ENCODE data around the gene TPST1.
"Not testable (repeated sequence)": the region's sequence is repeated elsewhere in the genome, so short reads cannot be mapped to it uniquely, and the experiment has no call there.

TPST1 gene

DNA sequence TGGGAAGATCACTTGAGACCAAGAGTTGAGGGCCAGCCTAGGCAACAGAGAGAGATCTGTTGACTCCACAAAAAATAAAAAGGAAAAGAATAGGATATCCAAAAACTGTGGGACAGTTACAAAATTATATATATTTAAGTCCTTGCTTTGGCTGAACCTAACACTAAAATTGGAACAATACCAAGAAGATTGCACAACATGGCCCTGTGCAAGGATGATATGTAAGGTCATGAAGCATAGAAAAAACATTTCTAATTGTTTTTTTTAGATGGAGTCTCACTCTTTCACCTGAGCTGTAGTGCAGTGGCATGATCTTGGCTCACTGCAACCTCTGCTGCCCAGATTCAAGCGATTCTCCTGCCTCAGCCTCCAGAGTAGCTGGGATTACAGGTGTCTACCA is 139.0 kb downstream of the TPST1 start:
- DNase-seq, result no peak

- no peak for DNase-seq
These were observed 143.4 kb downstream of the TPST1 start for GRCh38 chr7:66348531-66348930.

DNA sequence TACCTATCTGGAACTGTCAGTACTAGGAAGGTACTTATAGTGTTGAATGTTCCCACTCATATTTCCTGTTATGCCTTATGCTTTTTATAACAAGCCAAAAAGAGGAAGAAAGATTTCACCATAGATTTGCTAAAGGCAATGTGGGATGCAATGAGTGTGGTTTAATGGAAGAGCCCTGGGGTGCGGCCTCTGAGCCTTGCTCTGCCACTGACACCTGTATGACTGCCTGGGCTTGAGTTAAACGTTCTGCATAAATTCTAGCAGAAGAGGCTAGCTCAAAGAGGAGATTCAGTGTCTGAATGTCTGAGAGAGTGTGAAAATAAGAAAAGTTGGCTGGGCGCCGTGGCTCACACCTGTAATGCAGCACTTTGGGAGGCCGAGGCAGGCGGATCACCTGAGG is 143.8 kb downstream of the TPST1 start:
- no peak for DNase-seq

DNA sequence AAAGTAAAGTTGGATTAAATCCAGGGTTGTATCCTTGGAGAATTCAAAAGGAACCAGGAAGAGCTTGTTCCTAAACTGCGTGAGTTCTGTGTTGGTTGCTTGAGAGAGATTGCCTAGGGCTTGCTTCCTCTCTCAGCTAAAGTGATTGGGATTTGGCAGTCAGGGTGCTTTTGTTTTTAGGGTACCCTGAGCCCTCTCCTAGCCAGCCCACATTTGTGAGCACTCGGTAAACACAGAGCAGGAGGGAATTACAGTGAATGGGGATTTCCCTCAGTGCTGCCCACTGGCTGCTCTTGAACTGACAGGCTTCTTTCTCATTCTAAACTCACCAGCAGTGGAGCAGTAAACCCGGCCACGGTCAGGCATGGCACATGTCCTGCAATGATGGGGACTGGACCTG is 146.9 kb downstream of the TPST1 start:
- no peak for DNase-seq

DNA sequence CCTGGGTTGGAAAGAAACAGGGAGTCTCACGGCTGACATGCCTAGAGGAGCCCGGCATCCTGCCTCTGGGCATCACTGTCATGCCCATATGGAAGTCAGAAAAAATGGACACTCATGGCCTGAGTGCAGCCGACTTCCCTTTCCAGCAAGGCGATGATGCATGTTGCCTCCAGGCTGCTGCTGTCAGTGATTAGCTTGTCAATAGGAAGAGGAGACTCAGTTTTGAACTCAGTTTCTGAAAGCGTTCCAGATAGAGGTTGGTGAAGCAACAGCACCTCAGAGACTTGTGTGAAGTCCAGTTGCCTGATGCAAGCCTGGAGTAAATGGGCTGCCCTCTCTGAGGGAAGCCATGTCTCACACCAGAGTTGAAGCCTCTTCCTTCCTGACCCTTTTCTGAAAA is 148.4 kb downstream of the TPST1 start:
- DNase-seq, result no peak

DNA sequence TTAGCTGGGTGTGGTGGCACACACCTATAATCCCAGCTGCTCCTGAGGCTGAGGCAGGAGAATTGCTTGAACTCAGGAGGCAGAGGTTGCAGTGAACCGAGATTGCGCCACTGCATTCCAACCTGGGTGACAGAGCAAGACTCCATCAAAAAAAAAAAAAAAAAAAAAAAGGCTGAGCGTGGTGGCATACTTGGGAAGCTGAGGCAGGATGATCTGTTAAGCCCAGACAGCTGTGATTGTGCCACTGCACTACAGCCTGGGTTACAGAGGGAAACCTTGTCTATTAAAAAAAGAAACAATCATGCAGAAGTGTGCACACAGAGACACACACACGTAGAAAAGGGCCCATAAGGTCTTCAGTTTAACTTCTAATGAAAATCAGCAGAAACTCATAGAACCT is 150.6 kb downstream of the TPST1 start:
- no peak for DNase-seq

DNA sequence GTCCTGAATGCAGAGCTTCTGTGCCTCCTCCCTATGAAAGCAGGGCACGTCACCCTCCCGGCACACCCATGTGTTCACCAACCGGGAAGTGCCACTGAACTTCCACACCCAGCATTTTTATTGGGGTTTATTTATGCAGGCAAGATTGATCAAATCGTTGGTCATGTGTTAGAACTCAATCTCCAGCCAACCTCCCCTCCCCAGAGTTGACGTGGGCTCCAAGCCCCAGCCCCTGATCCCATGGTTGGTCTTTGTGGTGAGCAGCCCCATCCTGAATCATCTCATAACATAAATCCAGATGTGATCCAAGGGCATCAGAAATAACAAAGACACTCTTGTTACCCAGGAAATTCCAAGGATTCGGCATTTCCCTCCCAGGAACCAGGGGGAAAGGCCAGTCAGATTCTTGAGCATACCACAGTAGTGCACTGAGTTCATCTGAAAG is 151.2 kb downstream of the TPST1 start:
- DNase-seq, result no peak

GRCh38 chr7:66357087-66357486 is 152.0 kb downstream of the TPST1 start:
- DNase-seq, result no peak

DNA sequence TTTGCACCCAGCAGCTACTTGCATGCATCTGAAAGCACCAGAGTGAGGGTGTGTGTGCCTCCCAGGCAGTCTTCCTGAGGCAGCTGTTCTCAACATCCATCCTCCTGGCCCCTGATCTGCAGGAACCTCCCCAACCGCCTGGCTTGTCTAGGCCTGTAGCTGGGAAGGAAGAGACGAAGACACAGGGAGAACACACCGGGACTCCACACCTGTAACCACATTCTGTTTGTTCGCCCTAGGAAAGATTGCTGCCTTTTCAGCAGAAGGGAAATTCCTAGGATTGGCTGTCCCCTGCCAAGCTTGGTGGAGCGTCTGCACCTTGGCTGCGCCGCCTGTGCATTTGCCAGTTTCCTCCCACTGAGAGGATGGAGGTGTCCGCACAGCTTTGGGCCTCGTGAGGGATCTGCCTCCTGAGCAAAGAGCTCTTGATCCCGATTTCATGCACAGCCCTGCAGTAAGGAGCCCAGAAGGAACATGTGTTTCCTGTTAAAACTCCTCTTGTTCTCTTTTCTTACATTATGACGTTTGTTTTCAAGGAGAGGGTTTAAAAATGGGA is 154.6 kb downstream of the TPST1 start:
- DNase-seq, result no peak

DNA sequence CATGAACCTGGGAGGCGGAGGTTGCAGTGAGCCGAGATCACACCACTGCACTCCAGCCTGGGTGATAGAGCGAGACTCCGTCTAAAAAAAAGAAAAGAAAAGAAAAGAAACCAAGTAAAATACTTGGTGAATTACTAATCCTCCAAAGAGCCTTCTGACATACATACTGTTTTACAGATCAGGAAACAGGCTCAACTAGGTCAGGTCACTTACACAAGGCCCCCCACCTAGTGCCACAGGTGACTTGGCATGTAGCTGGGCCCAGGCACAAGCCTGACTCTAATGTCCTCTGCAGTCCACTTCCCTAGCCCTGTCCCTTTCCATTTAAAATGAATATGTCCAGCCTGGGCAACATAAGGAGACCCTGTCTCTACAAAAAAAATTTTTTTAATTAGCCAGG is 157.0 kb downstream of the TPST1 start:
- no peak for DNase-seq

DNA sequence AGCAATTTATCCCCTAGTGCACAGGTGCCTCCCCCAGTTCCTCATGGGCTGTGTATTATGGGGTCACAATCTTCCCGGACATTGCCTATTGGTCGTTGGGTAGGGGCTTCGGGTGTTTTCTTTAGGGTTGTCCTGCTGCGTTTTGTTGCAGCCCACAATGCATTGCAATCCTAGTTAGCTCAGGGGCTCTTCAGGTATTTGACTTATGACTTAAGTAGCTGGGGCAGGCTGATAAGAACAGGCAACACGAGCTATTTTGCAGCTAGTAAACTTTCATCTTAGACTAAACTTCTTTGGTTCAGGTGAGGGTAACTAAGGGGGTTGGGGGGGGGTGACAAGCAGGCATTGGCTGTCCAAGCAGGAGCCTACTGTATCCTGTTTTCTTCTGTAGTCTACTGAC is 158.5 kb downstream of the TPST1 start:
- DNase-seq, result no peak

DNA sequence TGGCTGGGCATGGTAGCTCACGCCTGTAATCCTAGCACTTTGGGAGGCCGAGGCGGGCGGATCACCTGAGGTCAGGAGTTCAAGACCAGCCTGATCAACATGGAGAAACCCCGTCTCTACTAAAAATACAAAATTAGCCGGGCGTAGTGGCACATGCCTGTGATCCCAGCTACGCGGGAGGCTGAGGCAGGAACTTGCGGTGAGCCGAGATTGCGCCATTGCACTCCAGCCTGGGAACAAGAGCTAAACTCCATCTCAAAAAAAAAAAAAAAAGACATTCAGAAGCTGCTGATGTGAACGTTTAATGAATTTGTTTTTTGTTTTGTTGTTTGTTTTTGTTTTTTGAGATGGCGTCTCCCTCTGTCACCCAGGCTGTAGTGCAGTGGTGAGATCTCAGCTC is 159.9 kb downstream of the TPST1 start:
- not testable (repeated sequence) for DNase-seq

DNA sequence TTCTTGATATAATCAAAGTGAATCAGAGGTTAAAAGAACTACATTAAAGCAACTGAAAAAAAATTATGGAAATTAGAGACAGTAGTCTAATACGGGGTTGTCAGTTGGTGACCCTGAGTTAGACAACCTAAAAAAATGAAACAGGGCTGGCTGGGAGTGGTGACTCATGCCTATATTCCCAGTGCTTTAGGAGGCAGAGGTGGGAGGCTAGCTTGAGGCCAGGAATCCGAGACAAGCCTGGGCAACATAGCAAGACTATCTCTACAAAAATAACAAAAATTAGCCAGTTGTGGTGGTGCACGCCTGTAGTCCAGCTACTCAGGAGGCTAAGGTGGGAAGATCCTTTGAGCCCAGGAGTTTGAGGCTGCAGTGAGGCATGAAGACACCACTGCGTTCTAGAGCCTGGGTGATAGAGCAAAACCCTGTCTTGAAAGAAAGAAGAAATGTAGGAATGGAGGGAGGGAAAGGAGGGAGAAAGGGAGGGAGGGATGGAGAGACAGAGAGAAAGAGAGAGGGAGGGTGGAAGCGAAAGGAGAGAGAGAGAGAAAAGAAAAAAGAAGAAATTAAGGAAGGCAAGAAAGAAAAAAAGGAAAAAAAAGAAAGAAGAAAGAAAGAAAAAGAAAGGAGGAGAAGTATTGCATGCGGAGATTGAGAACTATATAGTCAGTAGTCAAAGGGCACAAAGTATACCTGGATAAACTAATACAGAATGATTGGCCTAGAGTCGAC is 166.1 kb downstream of the TPST1 start:
- DNase-seq, result no peak

DNA sequence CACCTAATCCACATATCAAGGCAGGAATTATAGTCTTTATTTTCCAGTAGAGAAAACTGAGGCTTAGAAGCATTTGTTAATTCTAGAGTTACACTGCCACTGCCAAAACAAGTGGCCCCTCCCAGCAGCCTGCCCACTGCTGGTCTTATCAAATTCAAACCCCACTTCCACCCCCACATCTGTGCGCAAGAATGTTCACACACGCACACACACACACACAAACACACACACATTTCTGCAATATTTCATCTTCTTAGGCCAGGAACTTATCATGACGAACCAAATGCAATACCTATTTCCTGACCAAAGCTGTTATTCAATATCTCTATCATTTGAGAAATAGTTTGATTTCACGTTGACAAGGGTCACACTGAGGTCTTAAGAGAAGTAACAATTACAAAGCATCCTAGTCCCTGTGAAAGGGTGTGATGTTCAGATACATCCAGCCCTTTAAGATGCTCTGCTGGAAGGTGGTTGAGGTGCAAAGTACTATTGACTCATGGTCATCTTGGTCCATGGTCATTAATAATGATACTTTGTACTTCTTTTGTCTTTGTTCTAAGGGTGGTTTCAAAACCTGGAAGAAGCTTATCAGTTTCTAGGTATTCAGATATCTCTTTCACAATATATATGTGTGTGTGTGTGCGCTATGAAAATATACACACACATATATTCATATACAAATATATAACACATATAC is 169.2 kb downstream of the TPST1 start:
- not testable (repeated sequence) for DNase-seq

GRCh38 chr7:66376264-66376945 is 171.3 kb downstream of the TPST1 start:
- no peak for DNase-seq

GRCh38 chr7:66377045-66377444 is 171.9 kb downstream of the TPST1 start:
- no peak for DNase-seq

GRCh38 chr7:66377714-66378113 is 172.6 kb downstream of the TPST1 start:
- DNase-seq, result no peak

DNA sequence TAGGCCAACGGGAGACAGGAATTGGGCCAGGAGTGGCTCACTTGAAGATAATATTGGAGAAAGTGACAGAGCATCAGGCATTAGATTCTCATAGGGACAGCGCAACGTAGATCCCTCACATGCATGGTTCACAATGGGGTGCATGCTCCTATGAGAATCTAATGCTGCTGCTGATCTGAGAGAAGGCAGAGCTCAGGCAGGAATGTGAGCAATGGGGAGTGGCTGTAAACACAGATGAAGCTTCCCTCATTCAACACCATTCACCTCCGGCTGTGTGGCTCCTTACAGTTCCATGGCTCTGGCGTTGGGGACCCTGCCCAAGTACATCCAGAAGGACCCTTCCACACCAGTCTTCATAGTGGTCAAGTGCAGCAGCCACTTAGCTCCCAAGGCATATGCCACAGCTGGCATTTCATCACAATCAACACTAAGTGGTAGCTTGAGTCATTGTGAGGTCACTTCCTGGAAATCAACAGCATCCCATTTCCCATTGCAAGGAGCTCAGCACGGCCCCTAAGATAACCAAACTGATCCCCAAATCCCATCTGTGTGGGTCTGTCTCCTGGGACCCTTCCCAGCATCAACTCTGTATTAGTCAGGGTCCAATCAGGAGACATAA is 174.5 kb downstream of the TPST1 start:
- no peak for DNase-seq

DNA sequence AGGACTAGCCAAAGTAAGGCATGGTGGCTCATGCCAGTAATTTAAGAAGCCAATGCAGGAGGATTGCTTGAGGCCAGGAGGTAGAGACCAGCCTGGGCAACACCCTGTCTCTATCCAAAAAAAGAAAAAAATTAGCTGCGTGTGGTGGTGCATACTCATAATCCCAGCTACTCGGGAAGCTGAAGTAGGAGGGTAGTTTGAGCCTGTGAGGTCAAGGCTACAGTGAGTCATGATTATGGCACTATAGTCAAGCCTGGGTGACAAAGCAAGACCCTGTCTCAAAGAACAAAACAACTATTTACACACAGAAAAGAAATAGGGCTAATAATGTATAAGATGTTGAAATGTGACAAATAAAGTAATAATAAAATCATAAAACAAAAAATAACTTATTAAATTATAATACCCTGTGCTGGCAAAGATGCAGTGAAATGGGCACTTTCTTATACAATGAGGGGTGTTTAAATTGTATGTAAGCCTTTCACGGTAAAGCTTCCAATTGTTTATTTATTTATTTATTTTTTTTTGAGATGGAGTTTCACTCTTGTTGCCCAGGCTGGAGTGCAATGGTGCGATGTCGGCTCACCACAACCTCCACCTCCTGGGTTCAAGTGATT is 175.2 kb downstream of the TPST1 start:
- DNase-seq, result no peak

DNA sequence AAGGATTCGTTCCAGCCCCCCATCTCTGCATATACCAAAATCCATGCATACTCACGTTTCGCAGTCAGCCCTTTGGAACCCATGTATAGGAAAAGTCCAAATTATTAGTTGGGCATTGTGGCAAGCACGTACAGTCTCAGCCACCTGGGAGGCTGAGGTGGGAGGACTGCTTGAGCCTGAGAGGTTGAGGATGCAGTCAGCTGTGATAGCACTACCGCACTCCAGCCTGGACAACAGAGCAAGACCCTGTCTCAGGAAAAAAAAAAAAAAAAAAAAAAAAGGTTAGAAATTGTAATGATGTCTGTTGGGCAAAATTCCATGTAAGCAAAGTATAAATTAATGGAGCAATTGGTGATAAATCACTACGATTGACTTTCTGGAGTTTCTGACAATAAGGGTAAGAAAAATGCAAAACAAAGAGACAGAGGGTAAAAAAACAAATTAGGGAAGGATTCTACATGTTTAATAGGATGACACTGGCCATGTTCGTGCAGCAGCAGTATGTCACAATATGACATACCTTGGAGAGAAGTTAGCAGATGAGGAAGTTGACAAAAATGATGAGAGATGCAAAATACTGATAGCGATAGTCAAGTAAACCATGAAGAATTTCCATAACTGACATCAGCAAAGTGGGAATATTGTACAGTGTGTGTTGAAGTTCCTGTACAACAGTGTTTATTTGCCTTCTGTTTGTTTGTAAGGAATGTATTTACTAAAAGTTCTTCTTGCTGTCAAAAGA is 177.2 kb downstream of the TPST1 start:
- DNase-seq, result not testable (repeated sequence)

- not testable (repeated sequence) for DNase-seq
These were observed 180.2 kb downstream of the TPST1 start for GRCh38 chr7:66385191-66385905.
